Common myeloid progenitor, CD34-positive (primary cell): ENCODE results near the gene MAP2K2.

Source experiments
- CTCF ChIA-PET: fragments of 350-600 bp; sonication (Branson Sonifier 250); formaldehyde crosslinking; loops from one replicate; lab custom pipeline; 2021; ENCODE audit warnings: antibody characterized with exemption; lab: Charles Lee
- POLR2A ChIA-PET: fragments of 350-600 bp; sonication (Branson Sonifier 250); formaldehyde crosslinking; loops from one replicate; lab custom pipeline; 2021; ENCODE audit warnings: antibody characterized with exemption; lab: Charles Lee
- DNase-seq, 3 donors: peaks; one replicate each; pipeline versions ENCODE4 v3.0.0 to v3.0.0-alpha.2; 2013
- H3K27ac ChIP-seq, 2 experiments: 1 replicate in 1 of 2; 2 replicates in 1 of 2; pipeline ENCODE4 v1.7.0; 2013; ENCODE audit warnings: inconsistent platforms in 2 of 2, low read length in 2 of 2, mild to moderate bottlenecking in 2 of 2, low read depth in 1 of 2, moderate library complexity in 1 of 2; ENCODE audit not compliant: severe bottlenecking in 2 of 2, insufficient read depth in 1 of 2, poor library complexity in 1 of 2
- H3K27me3 ChIP-seq, 5 experiments: replicated peaks in 2 of 5; 1 replicate in 3 of 5; 2 replicates in 2 of 5; pipeline versions ENCODE4 v1.6.1 to v1.7.0; 2013; ENCODE audit warnings: low read length in 4 of 5, mild to moderate bottlenecking in 2 of 5, moderate library complexity in 2 of 5, inconsistent platforms in 1 of 5; ENCODE audit not compliant: insufficient read depth in 5 of 5, control insufficient read depth in 4 of 5
- H3K36me3 ChIP-seq, 4 experiments: 1 replicate in 2 of 4; 2 replicates in 2 of 4; pipeline versions ENCODE4 v1.6.1 to v1.7.0; 2013; ENCODE audit warnings: low read length in 3 of 4, control low read depth in 1 of 4, mild to moderate bottlenecking in 1 of 4; ENCODE audit not compliant: control insufficient read depth in 4 of 4, insufficient read depth in 4 of 4
- H3K4me1 ChIP-seq, 4 experiments: 1 replicate in 3 of 4; 2 replicates in 1 of 4; pipeline versions ENCODE4 v1.6.1 to v1.7.1; 2013; ENCODE audit warnings: low read length in 3 of 4, mild to moderate bottlenecking in 3 of 4, control low read depth in 1 of 4, inconsistent platforms in 1 of 4, moderate library complexity in 1 of 4; ENCODE audit not compliant: control insufficient read depth in 4 of 4, insufficient read depth in 4 of 4; ENCODE audit errors: control extremely low read depth in 1 of 4
- H3K4me3 ChIP-seq, 7 experiments: 1 replicate in 4 of 7; 2 replicates in 3 of 7; pipeline versions ENCODE4 v1.5.1 to v1.7.0; 2013; ENCODE audit warnings: mild to moderate bottlenecking in 7 of 7, low read length in 6 of 7, moderate library complexity in 6 of 7, inconsistent platforms in 2 of 7, low read depth in 2 of 7, control low read depth in 1 of 7; ENCODE audit not compliant: insufficient read depth in 4 of 7, control insufficient read depth in 1 of 7; ENCODE audit errors: extremely low read depth in 1 of 7
- H3K9me3 ChIP-seq, 5 experiments: 1 replicate in 4 of 5; 2 replicates in 1 of 5; pipeline versions ENCODE4 v1.6.1 to v1.7.1; 2013; ENCODE audit warnings: low read length in 4 of 5, mild to moderate bottlenecking in 2 of 5, inconsistent platforms in 1 of 5, low read depth in 1 of 5, moderate library complexity in 1 of 5; ENCODE audit not compliant: control insufficient read depth in 4 of 5, insufficient read depth in 2 of 5; ENCODE audit errors: control extremely low read depth in 1 of 5
- WGBS: methylation state at CpG from one replicate; pipeline ENCODE4 v1.1.5; 2013; ENCODE audit not compliant: insufficient coverage; 5-methylcytosine and 5-hydroxymethylcytosine counted together

The MAP2K2 gene

DNA sequence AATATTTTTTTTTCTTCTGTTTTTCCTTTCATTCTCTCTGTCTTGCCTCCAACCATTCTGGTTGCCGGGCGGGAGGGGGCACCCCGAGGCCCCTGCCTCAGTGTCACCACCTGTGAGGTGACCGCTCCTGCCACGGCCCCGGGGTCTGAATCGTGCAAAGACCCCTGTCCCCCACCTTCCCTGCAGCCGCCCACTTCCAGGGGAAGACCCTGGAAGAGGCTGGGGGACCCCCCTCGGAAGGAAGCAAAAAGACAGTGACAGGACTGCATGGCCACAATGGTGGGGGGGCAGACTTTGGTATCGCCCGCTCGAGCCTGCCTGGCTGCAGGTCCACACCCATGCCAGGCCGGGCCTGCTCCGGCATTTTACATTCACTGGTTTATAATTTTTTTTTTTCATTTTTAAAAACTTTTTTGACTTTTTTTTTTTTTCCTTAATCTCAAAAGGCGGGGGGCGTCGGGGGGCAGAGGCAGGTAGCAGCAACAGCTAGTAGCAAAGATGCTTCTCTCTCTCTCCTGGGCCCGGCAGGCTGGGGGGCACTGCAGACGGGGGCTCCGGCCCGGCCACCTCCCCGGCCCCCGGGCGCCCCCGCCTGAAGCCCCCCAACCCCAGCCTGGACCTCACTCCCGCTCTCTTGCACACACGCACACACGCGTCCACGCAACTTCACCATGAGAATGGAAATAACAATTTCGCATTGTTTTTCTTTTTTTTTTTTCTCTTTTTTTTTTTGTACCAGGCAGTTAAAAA, 79.8 kb downstream of the MAP2K2 start:
- Histone ChIP-seq H3K4me3 (no peak overlapping the region), H3K36me3 (peaks cover 0 to 45% (median 24%) of the 10 kb centered on the region in 4 experiments), H3K9me3 (no peaks in the 10 kb centered on the region), H3K27me3 (no peaks in the 10 kb centered on the region), H3K4me1 (no peaks in the 10 kb centered on the region), H3K27ac (no peak overlapping the region)
- WGBS: 94% methylated on average over 14 of the region's 31 CpGs
- CTCF ChIA-PET: no interaction called here
- POLR2A ChIA-PET: no interaction called here
- DNase-seq: no peak

DNA sequence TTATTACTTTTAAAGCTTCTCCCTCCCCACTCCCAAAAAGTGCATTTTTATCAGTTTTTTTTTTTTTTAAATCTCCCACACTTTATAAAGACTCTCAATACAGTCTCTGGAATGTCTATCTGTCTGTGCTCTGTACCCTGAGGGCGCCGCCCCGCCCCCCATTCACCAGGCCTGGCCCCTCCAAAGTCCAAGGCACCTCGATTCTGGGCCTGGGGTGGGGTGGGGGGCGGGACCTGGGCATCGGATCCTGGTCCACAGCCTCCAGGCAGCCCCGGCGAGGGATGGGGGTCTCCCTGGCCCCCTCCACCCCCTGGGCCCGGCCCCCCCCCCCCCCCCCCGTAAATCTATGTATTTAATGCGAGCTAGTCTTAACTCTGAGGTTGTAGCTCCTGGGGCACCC, 80.5 kb downstream of the MAP2K2 start:
- Histone ChIP-seq H3K27ac (no peak overlapping the region), H3K36me3 (peaks cover 0 to 48% (median 24%) of the 10 kb centered on the region in 4 experiments), H3K4me1 (no peaks in the 10 kb centered on the region), H3K27me3 (no peaks in the 10 kb centered on the region), H3K4me3 (no peak overlapping the region), H3K9me3 (no peaks in the 10 kb centered on the region)
- no peak for DNase-seq
- CTCF ChIA-PET: no interaction called here
- WGBS: no CpG with 5 or more reads among the region's 11 CpGs
- POLR2A ChIA-PET: interaction anchor here (0.6 kb wide), 1 partner anchor 66 kb away, joined by 6 read pairs; no protein-coding TSS in a partner anchor

DNA sequence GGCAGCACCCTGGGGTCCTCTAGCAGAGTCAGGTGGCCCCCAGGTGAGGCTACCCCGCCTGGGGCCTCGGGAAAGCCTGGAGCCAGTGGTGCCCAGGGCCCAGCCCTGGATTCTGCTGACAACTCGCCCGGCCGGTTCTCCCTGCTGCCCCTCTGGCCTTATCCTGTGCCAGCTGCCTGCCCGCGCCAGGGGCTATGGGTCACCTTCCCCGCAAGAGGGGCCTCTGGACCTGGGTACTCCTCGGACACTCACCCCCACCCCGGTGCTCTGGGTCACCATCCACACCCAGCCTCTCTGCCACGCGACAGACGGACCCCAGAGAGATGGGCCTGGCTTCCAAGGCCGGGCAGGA, 81.2 kb downstream of the MAP2K2 start:
- POLR2A ChIA-PET: interaction anchor here (0.6 to 1.3 kb wide), 2 partner anchors 16 to 66 kb away, joined by 5 to 6 read pairs; no protein-coding TSS in a partner anchor
- peaks cover 0 to 44% (median 19%) of the 10 kb centered on the region in 4 experiments for H3K36me3 ChIP-seq
- 92% methylated on average over 13 of the region's 14 CpGs for WGBS
- DNase-seq: no peak
- CTCF ChIA-PET: no interaction called here
- no peaks in the 10 kb centered on the region for H3K9me3 ChIP-seq
- H3K27me3 ChIP-seq: no peaks in the 10 kb centered on the region
- peak overlapping the region in 1 of 2 experiments; percentile 14 for H3K27ac ChIP-seq
- H3K4me1 ChIP-seq: no peaks in the 10 kb centered on the region
- H3K4me3 ChIP-seq: no peak overlapping the region

DNA sequence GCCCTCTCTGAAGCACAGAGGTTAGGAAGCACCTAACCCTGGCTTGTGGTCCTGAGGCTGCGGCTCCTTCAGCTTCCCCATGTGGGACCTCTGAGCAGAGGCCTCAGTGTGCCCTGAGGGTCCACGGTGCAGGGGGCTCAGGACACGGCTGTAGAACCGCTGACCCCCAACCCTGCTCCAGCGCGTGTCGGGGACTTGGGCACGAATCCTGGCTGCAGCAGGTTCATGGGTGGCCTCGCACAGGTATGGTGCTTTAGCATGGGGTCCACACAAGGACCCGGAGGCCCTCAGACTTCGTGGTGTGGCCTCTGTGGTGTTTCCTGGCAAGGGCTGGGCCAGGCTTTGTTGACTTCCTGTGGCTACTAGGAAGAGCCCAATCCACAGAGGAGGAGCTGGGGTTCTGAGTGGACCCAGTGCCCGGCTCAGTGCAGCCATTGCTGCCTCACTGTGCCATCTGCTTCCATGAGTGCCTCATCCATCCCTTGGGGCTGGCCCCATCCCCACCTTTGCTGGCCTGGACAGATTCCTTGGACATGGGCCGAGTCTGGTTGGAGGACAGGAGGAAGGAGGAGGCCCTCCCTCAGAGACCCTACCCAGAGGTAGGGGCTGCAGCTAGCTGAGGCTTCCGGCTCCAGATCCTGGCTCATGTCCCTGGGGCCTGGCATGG, 81.7 kb downstream of the MAP2K2 start:
- H3K4me3 ChIP-seq: no peak overlapping the region
- ChIA-PET POLR2A (interaction anchor here (1.3 kb wide), 1 partner anchor 16 kb away, joined by 5 read pairs; no protein-coding TSS in a partner anchor), CTCF (no interaction called here)
- WGBS: 93% methylated on average over 14 of the region's 14 CpGs
- no peaks in the 10 kb centered on the region for H3K9me3 ChIP-seq
- no peak for DNase-seq
- no peaks in the 10 kb centered on the region for H3K4me1 ChIP-seq
- H3K36me3 ChIP-seq: peaks cover 2 to 46% (median 22%) of the 10 kb centered on the region in 4 experiments
- H3K27ac ChIP-seq: peak overlapping the region in 1 of 2 experiments; percentile 14
- H3K27me3 ChIP-seq: no peaks in the 10 kb centered on the region
